Osteoblast (primary cell): ENCODE measurements around the gene PPP3CA. TPM values are rescaled to one million over a fixed set of nuclear protein-coding genes. Genes with fewer than 3 reads are reported as not detected.

ENCODE experiments used
- DNase-seq: peaks from one replicate; pipeline ENCODE4 v3.0.0; 2011; ENCODE audit warnings: low spot score, mixed read lengths; ENCODE audit not compliant: insufficient read length; ENCODE audit errors: missing footprints
- H2AFZ ChIP-seq: 2 replicates; pipeline ENCODE4 v1.6.0; 2011; ENCODE audit warnings: mild to moderate bottlenecking, low read length
- H3K27ac ChIP-seq: 2 replicates; pipeline ENCODE4 v1.5.1; 2011; ENCODE audit warnings: mild to moderate bottlenecking, low read depth, low read length, moderate library complexity
- H3K27me3 ChIP-seq: 2 replicates; pipeline ENCODE4 v1.6.0; 2012; ENCODE audit warnings: mild to moderate bottlenecking, control low read depth, inconsistent platforms, low read length, moderate library complexity; ENCODE audit not compliant: insufficient read depth
- H3K36me3 ChIP-seq: 2 replicates; pipeline ENCODE4 v1.5.1; 2011; ENCODE audit warnings: mild to moderate bottlenecking, low read length, control low read depth, moderate library complexity; ENCODE audit not compliant: insufficient read depth
- H3K4me1 ChIP-seq: 2 replicates; pipeline ENCODE4 v1.5.1; 2011; ENCODE audit warnings: mild to moderate bottlenecking, low read length, control low read depth, moderate library complexity; ENCODE audit not compliant: insufficient read depth
- H3K4me2 ChIP-seq: 2 replicates; pipeline ENCODE4 v1.6.0; 2011; ENCODE audit warnings: mild to moderate bottlenecking, low read length; ENCODE audit not compliant: insufficient read depth
- H3K4me3 ChIP-seq: fragments of 200-600 bp; sonication (generic); 3 replicates; pipeline ENCODE4 v1.5.1; 2012; ENCODE audit warnings: mild to moderate bottlenecking, low read length, inconsistent platforms; ENCODE audit not compliant: insufficient read depth
- H3K79me2 ChIP-seq: 2 replicates; pipeline ENCODE4 v1.6.0; 2012; ENCODE audit warnings: mild to moderate bottlenecking, low read length, control low read depth, inconsistent platforms; ENCODE audit not compliant: insufficient read depth
- H3K9me3 ChIP-seq: 2 replicates; pipeline ENCODE4 v1.5.1; 2011; ENCODE audit warnings: low read depth, low read length, control low read depth
- H4K20me1 ChIP-seq: 2 replicates; pipeline ENCODE4 v1.6.0; 2012; ENCODE audit warnings: mild to moderate bottlenecking, low read length, control low read depth; ENCODE audit not compliant: insufficient read depth
- total RNA-seq: library from RNA; depleted of rRNA; stranded (reverse); fragments of >200 nt; gene quantifications from 2 replicates; pipeline ENCODE4 v1.2.3, GENCODE V29; 2012
- TF ChIP-seq, protein P1 (sequence below): IDR thresholded peaks from 2 replicates; pipeline ENCODE4 v1.5.1; 2011; ENCODE audit warnings: mild to moderate bottlenecking, low read depth, low read length, moderate library complexity; ENCODE audit errors: extremely low read depth

Gene PPP3CA
- total RNA-seq, 1 donor = 80.0 TPM

DNA sequence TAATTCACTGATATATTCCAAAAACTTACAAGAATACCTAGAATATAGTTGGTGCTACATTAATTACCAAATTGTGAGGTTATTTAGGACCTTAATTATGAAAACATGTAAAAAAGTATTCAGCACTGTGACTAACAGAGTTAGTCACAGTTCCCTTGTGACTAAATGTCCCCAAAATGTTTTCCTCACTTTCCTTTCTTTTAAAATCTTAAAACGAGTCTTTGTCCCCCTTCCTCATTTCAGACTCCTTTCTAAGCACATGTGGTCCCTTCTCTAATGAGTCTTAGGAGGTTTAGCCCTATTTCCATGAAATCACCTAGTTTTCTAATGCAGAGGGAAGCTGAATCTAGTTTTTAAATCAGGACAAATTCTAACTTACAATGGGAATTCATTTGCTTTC lies 175.0 kb downstream of the PPP3CA start:
- peaks cover 28% of the 10 kb centered on the region for H3K79me2 ChIP-seq
- no peak overlapping the region for H2AFZ ChIP-seq
- H3K36me3 ChIP-seq = no peaks in the 10 kb centered on the region
- H3K27me3 ChIP-seq = no peaks in the 10 kb centered on the region
- DNase-seq = no peak
- no peak overlapping the region for H3K4me3 ChIP-seq
- H3K27ac ChIP-seq = peak overlapping the region; percentile 0
- H3K9me3 ChIP-seq = no peaks in the 10 kb centered on the region
- peaks cover 14% of the 10 kb centered on the region for H3K4me1 ChIP-seq
- peaks cover 21% of the 10 kb centered on the region for H4K20me1 ChIP-seq
- H3K4me2 ChIP-seq = no peak overlapping the region
- TF ChIP-seq, protein P1, sequence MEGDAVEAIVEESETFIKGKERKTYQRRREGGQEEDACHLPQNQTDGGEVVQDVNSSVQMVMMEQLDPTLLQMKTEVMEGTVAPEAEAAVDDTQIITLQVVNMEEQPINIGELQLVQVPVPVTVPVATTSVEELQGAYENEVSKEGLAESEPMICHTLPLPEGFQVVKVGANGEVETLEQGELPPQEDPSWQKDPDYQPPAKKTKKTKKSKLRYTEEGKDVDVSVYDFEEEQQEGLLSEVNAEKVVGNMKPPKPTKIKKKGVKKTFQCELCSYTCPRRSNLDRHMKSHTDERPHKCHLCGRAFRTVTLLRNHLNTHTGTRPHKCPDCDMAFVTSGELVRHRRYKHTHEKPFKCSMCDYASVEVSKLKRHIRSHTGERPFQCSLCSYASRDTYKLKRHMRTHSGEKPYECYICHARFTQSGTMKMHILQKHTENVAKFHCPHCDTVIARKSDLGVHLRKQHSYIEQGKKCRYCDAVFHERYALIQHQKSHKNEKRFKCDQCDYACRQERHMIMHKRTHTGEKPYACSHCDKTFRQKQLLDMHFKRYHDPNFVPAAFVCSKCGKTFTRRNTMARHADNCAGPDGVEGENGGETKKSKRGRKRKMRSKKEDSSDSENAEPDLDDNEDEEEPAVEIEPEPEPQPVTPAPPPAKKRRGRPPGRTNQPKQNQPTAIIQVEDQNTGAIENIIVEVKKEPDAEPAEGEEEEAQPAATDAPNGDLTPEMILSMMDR = no peak

DNA sequence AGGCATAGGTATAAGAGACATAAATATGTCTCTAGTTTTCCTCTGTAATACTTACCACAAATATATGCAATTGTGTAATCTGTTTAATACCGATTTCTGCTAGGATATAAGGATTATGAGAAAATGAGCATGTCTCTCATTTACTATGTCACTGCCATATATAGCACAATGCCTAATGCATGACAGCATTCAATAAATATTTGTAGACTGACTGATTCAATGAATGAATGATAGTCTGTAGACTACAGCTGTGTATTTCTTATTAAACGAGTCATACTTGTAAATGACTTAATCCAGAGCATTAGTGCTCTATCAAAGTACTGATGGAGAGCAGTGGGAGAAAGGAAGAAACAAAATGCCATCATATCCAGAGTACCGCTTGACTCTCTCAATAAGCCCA lies 175.6 kb downstream of the PPP3CA start:
- TF ChIP-seq, protein P1 = no peak
- Histone ChIP-seq H3K27me3 (no peaks in the 10 kb centered on the region), H3K79me2 (peaks cover 31% of the 10 kb centered on the region), H3K4me2 (no peak overlapping the region), H2AFZ (no peak overlapping the region), H3K27ac (no peak overlapping the region), H3K36me3 (no peaks in the 10 kb centered on the region), H3K9me3 (no peaks in the 10 kb centered on the region), H4K20me1 (peaks cover 25% of the 10 kb centered on the region), H3K4me1 (peaks cover 14% of the 10 kb centered on the region), H3K4me3 (no peak overlapping the region)
- no peak for DNase-seq

DNA sequence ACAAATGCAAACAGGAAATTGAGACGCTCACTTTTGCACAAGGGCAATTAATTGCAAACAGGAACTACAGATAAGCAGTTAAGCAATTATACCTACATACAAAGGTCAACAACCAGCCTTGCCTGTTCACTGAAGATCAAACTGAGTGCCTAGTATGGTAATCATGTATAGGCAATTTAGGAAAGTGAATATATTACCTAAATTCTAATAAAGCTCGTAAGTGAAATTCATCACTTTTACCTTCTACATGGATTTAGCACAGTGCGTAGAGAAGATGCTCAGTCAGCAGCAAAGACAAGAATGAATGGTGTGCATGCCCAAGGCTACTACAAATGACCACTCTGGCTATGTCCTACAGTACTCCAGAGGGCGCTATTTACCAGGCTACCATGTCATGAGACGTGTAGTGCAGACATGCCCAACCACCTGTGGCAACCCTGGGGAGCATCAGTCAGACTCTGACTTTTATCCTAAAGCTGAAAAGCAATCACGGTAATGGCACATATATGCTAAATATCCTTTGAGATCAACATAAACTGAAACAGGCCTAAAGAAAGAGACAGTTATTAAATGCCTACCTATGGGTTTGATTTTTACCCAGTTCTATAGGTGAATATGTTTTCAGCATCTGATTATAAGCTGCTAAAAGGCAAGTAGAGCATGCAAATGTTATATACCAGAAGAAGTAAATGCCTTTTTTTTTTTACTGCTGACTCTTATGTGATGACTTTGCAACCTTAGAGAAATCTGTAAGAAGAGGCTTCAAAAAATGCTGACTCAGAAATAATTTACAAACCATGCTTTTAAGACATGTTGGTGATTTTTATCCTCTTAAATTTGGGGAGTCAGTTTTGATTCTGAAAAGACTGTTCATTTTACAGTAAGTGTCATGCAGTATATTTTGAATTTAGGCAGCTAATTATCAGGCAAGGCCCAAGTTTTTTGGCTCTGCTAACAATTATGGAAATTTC lies 178.0 kb downstream of the PPP3CA start:
- H3K79me2 ChIP-seq = peaks cover 30% of the 10 kb centered on the region

DNA sequence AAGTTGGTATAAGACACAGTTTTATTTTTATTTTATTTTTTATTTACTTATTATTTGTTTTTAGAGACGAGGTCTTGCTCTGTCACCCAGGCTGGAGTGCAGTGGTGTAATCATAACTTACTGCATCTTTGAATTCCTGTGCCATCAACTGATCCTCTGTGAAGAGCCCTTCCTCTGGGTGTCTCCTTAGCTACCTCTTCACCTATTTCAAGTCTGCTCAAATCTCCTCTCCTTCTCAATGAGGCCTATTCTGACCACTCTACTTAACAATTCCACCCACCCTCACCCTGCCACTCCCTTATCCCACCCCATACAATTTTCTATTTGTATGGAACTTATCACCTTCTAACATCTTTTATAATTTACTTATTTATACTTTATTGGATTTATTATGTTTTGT lies 183.4 kb downstream of the PPP3CA start:
- H3K4me1 ChIP-seq = peaks cover 4% of the 10 kb centered on the region
- H3K36me3 ChIP-seq = no peaks in the 10 kb centered on the region
- no peaks in the 10 kb centered on the region for H3K27me3 ChIP-seq
- no peak overlapping the region for H3K4me3 ChIP-seq
- TF ChIP-seq, protein P1 = no peak
- H3K79me2 ChIP-seq = peaks cover 25% of the 10 kb centered on the region
- no peaks in the 10 kb centered on the region for H3K9me3 ChIP-seq
- peaks cover 15% of the 10 kb centered on the region for H4K20me1 ChIP-seq
- DNase-seq = no peak
- no peak overlapping the region for H3K27ac ChIP-seq
- no peak overlapping the region for H2AFZ ChIP-seq
- H3K4me2 ChIP-seq = no peak overlapping the region

More for the DNA sequence above, 178.0 kb downstream of the PPP3CA start:
- Histone ChIP-seq H3K27ac (no peak overlapping the region), H3K4me3 (no peak overlapping the region), H3K4me1 (peaks cover 14% of the 10 kb centered on the region), H3K4me2 (no peak overlapping the region), H3K36me3 (no peaks in the 10 kb centered on the region), H3K9me3 (no peaks in the 10 kb centered on the region), H2AFZ (no peak overlapping the region), H4K20me1 (peaks cover 23% of the 10 kb centered on the region), H3K27me3 (no peaks in the 10 kb centered on the region)
- TF ChIP-seq, protein P1 = peak; percentile 87
- DNase-seq = no peak
